HUDEP-2 (cell line): ENCODE measurements around the gene SORD.
A peak's percentile ranks its signal among the peaks of the same experiment; 100 is the strongest.
"Not testable (repeated sequence)": the region's sequence is repeated elsewhere in the genome, so short reads cannot be mapped to it uniquely, and the experiment has no call there.

ENCODE experiments used
- DNase-seq, 76 experiments: peaks; one replicate each; lab custom pipeline; 2025; ENCODE audit not compliant: unreplicated experiment in 76 of 76; lab: John Stamatoyannopoulos, UW

Gene SORD

GRCh38 chr15:45022871-45023658, at the start of gene SORD:
Gene SORD, plus strand, starts transcription at chr15:45023195. Its CDS starts 89 bp downstream, at chr15:45023284.
- DNase-seq: peak in 73 of 76 experiments; percentile 18 to 93 (median 78)

GRCh38 chr15:44976183-44976582, 46.8 kb upstream of the SORD start:
- not testable (repeated sequence) for DNase-seq

- DNase-seq: not testable (repeated sequence)
These were observed 45.2 kb upstream of the SORD start for GRCh38 chr15:44977781-44978180.

GRCh38 chr15:44979617-44980339, 43.2 kb upstream of the SORD start:
- DNase-seq: not testable (repeated sequence)

- not testable (repeated sequence) for DNase-seq
These were observed 38.9 kb upstream of the SORD start for GRCh38 chr15:44984144-44984543.

GRCh38 chr15:44986346-44987055, 36.5 kb upstream of the SORD start:
- DNase-seq: not testable (repeated sequence)

- DNase-seq: not testable (repeated sequence)
These were observed 35.3 kb upstream of the SORD start for GRCh38 chr15:44987711-44988110.

GRCh38 chr15:44988184-44988869, 34.7 kb upstream of the SORD start:
- not testable (repeated sequence) for DNase-seq

- peak in 25 of 76 experiments; percentile 2 to 38 (median 8) for DNase-seq
These were observed 34.1 kb upstream of the SORD start for GRCh38 chr15:44988870-44989219.

- not testable (repeated sequence) for DNase-seq
These were observed 25.4 kb upstream of the SORD start for GRCh38 chr15:44997632-44998031.

GRCh38 chr15:44999105-44999504, 23.9 kb upstream of the SORD start:
- DNase-seq: no peak

GRCh38 chr15:45001180-45001579, 21.8 kb upstream of the SORD start:
- not testable (repeated sequence) for DNase-seq

GRCh38 chr15:45003731-45004410, 19.1 kb upstream of the SORD start:
- DNase-seq: not testable (repeated sequence)

- not testable (repeated sequence) for DNase-seq
These were observed 18.3 kb upstream of the SORD start for GRCh38 chr15:45004590-45005175.

GRCh38 chr15:45009046-45009445, 13.9 kb upstream of the SORD start:
- no peak for DNase-seq

- DNase-seq: not testable (repeated sequence)
These were observed 7.9 kb upstream of the SORD start for GRCh38 chr15:45015114-45015513.

GRCh38 chr15:45020222-45020900, 2.6 kb upstream of the SORD start:
- DNase-seq: not testable (repeated sequence)

GRCh38 chr15:45020901-45021259, 2.1 kb upstream of the SORD start:
- DNase-seq: not testable (repeated sequence)

GRCh38 chr15:45021348-45021747, 1.6 kb upstream of the SORD start:
- DNase-seq: peak in 33 of 76 experiments; percentile 8 to 67 (median 26)
